ENCODE measurements around the gene FAR2.

GRCh38 chr12:29164477-29165393 lies 15.7 kb downstream of the FAR2 start:
- TF ChIP-seq, protein P1, sequence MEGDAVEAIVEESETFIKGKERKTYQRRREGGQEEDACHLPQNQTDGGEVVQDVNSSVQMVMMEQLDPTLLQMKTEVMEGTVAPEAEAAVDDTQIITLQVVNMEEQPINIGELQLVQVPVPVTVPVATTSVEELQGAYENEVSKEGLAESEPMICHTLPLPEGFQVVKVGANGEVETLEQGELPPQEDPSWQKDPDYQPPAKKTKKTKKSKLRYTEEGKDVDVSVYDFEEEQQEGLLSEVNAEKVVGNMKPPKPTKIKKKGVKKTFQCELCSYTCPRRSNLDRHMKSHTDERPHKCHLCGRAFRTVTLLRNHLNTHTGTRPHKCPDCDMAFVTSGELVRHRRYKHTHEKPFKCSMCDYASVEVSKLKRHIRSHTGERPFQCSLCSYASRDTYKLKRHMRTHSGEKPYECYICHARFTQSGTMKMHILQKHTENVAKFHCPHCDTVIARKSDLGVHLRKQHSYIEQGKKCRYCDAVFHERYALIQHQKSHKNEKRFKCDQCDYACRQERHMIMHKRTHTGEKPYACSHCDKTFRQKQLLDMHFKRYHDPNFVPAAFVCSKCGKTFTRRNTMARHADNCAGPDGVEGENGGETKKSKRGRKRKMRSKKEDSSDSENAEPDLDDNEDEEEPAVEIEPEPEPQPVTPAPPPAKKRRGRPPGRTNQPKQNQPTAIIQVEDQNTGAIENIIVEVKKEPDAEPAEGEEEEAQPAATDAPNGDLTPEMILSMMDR (IDR thresholded peaks at IDR 0.05) = no peak
- TF ChIP-seq POLR2A (IDR thresholded peaks at IDR 0.05) (no peak), EP300 (IDR thresholded peaks at IDR 0.05) (peak in 1 of 2 donors; percentile 30)

Data from tibial nerve (tissue), 4 donors.